Endothelial cell of umbilical vein (primary cell): ENCODE data around the gene GRM7.

Experiments
- EZH2 ChIP-seq: IDR thresholded peaks from 2 replicates; pipeline ENCODE4 v1.6.1; 2012; ENCODE audit warnings: borderline replicate concordance, low read depth, mild to moderate bottlenecking, moderate library complexity, low read length, inconsistent platforms; ENCODE audit not compliant: severe bottlenecking
- POLR2AphosphoS5 ChIP-seq: IDR thresholded peaks from 2 replicates; pipeline ENCODE4 v1.6.1; 2012; ENCODE audit warnings: low read depth, mild to moderate bottlenecking, control low read depth, low read length, moderate library complexity; ENCODE audit not compliant: insufficient read depth
- TF ChIP-seq, protein P1 (sequence below), 2 donors: IDR thresholded peaks; 1 replicate in 1 of 2; 2 replicates in 1 of 2; pipeline ENCODE4 v1.5.1; 2011; ENCODE audit warnings: low read length in 2 of 2, mild to moderate bottlenecking in 2 of 2, moderate library complexity in 2 of 2, control low read depth in 1 of 2, inconsistent platforms in 1 of 2, low read depth in 1 of 2; ENCODE audit not compliant: insufficient read depth in 1 of 2; ENCODE audit errors: extremely low read depth in 1 of 2
- TF ChIP-seq, protein P2 (sequence below): IDR thresholded peaks from 2 replicates; pipeline ENCODE4 v1.6.1; 2011; ENCODE audit not compliant: insufficient read depth, insufficient read length

DNA sequence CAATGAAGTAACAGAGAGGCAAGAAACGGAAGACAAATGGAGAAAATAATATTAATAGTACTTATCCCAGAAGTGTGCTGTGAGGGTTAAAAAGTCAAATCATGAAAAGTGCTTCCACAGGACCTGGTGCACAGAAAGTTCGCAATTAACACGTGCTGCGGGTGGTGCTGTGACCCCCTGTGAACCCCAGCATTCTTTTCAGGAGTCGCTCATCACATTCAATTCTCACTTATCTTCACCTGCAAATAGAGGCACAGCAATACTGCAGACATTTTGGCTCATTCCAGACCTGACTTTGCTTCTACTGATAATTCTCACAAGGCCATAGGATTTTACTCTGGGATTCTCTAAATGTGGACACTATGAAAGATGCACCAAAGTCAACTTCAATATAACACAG, 584.4 kb downstream of the GRM7 start:
- TF ChIP-seq EZH2, result no peak
- no peak for TF ChIP-seq POLR2AphosphoS5
- TF ChIP-seq, protein P1, sequence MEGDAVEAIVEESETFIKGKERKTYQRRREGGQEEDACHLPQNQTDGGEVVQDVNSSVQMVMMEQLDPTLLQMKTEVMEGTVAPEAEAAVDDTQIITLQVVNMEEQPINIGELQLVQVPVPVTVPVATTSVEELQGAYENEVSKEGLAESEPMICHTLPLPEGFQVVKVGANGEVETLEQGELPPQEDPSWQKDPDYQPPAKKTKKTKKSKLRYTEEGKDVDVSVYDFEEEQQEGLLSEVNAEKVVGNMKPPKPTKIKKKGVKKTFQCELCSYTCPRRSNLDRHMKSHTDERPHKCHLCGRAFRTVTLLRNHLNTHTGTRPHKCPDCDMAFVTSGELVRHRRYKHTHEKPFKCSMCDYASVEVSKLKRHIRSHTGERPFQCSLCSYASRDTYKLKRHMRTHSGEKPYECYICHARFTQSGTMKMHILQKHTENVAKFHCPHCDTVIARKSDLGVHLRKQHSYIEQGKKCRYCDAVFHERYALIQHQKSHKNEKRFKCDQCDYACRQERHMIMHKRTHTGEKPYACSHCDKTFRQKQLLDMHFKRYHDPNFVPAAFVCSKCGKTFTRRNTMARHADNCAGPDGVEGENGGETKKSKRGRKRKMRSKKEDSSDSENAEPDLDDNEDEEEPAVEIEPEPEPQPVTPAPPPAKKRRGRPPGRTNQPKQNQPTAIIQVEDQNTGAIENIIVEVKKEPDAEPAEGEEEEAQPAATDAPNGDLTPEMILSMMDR (IDR thresholded peaks at IDR 0.05; ENCODE audit: extremely low read depth in 1 of 2, insufficient read depth in 1 of 2, low read depth in 1 of 2, low read length in 2 of 2), result no peak
- TF ChIP-seq, protein P2, sequence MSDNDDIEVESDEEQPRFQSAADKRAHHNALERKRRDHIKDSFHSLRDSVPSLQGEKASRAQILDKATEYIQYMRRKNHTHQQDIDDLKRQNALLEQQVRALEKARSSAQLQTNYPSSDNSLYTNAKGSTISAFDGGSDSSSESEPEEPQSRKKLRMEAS, result no peak
